ENCODE measurements around the gene BANF1.

BANF1 gene

GRCh38 chr11:66001942-66002647 is at the start of gene BANF1, which contains the start of gene EIF1AD:
BANF1 (plus strand) TSS chr11:66002503; CDS start chr11:66003251, 748 bp downstream.
EIF1AD (minus strand) TSS chr11:66002157; CDS start chr11:66000389, 1,768 bp downstream.
- TF ChIP-seq, protein P1, sequence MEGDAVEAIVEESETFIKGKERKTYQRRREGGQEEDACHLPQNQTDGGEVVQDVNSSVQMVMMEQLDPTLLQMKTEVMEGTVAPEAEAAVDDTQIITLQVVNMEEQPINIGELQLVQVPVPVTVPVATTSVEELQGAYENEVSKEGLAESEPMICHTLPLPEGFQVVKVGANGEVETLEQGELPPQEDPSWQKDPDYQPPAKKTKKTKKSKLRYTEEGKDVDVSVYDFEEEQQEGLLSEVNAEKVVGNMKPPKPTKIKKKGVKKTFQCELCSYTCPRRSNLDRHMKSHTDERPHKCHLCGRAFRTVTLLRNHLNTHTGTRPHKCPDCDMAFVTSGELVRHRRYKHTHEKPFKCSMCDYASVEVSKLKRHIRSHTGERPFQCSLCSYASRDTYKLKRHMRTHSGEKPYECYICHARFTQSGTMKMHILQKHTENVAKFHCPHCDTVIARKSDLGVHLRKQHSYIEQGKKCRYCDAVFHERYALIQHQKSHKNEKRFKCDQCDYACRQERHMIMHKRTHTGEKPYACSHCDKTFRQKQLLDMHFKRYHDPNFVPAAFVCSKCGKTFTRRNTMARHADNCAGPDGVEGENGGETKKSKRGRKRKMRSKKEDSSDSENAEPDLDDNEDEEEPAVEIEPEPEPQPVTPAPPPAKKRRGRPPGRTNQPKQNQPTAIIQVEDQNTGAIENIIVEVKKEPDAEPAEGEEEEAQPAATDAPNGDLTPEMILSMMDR (conservative IDR thresholded peaks at IDR 0.05; ENCODE audit: low read length), result no peak

DNA sequence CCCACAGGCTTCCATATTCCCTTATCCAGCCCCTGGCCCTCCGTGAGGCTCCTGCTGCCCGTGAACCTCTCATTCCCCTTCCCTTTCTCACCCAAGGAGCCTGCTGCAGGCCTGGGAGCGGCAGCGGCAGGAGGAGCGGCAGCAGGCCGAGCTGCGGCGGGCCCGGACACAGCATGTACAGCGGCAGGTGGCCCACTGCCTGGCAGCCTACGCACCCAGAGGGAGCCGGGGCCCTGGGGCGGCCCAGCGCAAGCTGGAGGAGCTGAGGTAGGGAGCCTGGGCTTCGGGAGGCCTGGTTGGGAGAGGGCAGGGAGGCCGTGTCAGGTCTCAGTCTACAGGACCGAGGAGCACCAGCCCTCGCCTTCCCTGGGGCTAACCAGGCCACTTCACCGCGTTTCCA is 48.8 kb upstream of the BANF1 start:
- TF ChIP-seq, protein P1 (conservative IDR thresholded peaks at IDR 0.05; ENCODE audit: low read length), result no peak
- no peak for DNase-seq (ENCODE audit: low read depth)
- H3K4me3 ChIP-seq (ENCODE audit: low read length), result no peak overlapping the region

More at GRCh38 chr11:66001942-66002647, at the start of gene BANF1, which contains the start of gene EIF1AD:
- DNase-seq (ENCODE audit: low read depth), result peak; percentile 98
- peak within 1 kb of the TSS; percentile 97 for H3K4me3 ChIP-seq (ENCODE audit: low read length)

- H3K4me3 ChIP-seq (ENCODE audit: low read length), result no peak overlapping the region
- TF ChIP-seq, protein P1 (conservative IDR thresholded peaks at IDR 0.05; ENCODE audit: low read length), result no peak
- no peak for DNase-seq (ENCODE audit: low read depth)
Measured at GRCh38 chr11:65954771-65955170, 47.5 kb upstream of the BANF1 start.

GRCh38 chr11:65958291-65958690 is 44.0 kb upstream of the BANF1 start:
- no peak overlapping the region for H3K4me3 ChIP-seq (ENCODE audit: low read length)
- no peak for DNase-seq (ENCODE audit: low read depth)

GRCh38 chr11:65958774-65959420 is 43.4 kb upstream of the BANF1 start:
- no peak overlapping the region for H3K4me3 ChIP-seq (ENCODE audit: low read length)
- DNase-seq (ENCODE audit: low read depth), result no peak
- TF ChIP-seq, protein P1 (conservative IDR thresholded peaks at IDR 0.05; ENCODE audit: low read length), result no peak

More at GRCh38 chr11:65958291-65958690, 44.0 kb upstream of the BANF1 start:
- TF ChIP-seq, protein P1 (conservative IDR thresholded peaks at IDR 0.05; ENCODE audit: low read length), result no peak

DNA sequence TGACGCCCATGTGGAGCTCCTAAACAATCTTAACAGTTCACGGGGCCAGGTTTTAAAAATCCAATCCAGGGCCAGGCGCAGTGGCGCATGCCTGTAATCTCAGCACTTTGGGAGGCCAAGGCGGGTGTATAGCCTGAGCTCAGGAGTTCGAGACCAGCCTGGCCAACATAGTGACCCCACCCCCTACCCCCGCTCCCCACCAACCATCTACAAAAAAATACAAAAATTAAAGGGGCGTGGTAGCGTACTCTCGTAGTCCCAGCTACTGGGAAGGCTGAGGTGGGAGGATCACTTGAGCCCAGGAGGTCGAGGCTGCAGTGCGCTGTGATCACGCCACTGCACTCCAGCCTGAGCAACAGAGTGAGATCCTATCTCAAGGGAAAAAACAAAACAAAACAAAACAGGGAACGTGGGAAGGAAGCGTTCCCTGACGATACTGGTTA is 41.5 kb upstream of the BANF1 start:
- no peak for DNase-seq (ENCODE audit: low read depth)
- TF ChIP-seq, protein P1 (conservative IDR thresholded peaks at IDR 0.05; ENCODE audit: low read length), result no peak
- H3K4me3 ChIP-seq (ENCODE audit: low read length), result peak overlapping the region; percentile 92

All from AG10803 (cell line).